Colon (tissue), 2 donors: Measurements from ENCODE around the gene B3GAT3.
"Not testable (repeated sequence)": the region's sequence is repeated elsewhere in the genome, so short reads cannot be mapped to it uniquely, and the experiment has no call there.

ENCODE experiments used
- FAIRE-seq: peaks from 2 replicates; lab custom pipeline; 2012; peaks lifted over from hg19 to GRCh38; lab: Jason Lieb, UNC
- donor health status: control.
- donor health status: control.

Gene B3GAT3

GRCh38 chr11:62603776-62604299 is 17.9 kb downstream of the B3GAT3 start:
- no peak for FAIRE-seq

GRCh38 chr11:62603072-62603408 is 18.7 kb downstream of the B3GAT3 start:
- no peak for FAIRE-seq

- FAIRE-seq: no peak
Measured at GRCh38 chr11:62602141-62603071, 19.4 kb downstream of the B3GAT3 start.

GRCh38 chr11:62601372-62602140 is 20.2 kb downstream of the B3GAT3 start, which contains the start of gene MTA2:
Gene MTA2 (minus strand): TSS chr11:62601865. CDS start chr11:62601450, 415 bp downstream.
- peak; percentile 62 for FAIRE-seq

- no peak for FAIRE-seq
Measured at GRCh38 chr11:62601122-62601371, 20.7 kb downstream of the B3GAT3 start.

- FAIRE-seq: no peak
Measured at GRCh38 chr11:62600367-62601121, 21.2 kb downstream of the B3GAT3 start.

GRCh38 chr11:62599901-62600300 is 21.9 kb downstream of the B3GAT3 start:
- no peak for FAIRE-seq

GRCh38 chr11:62599069-62599696 is 22.6 kb downstream of the B3GAT3 start:
- no peak for FAIRE-seq

GRCh38 chr11:62595124-62595523 is 26.7 kb downstream of the B3GAT3 start:
- no peak for FAIRE-seq

GRCh38 chr11:62593434-62594044 is 28.2 kb downstream of the B3GAT3 start:
- FAIRE-seq: no peak

- FAIRE-seq: no peak
Measured at GRCh38 chr11:62592989-62593421, 28.8 kb downstream of the B3GAT3 start.

GRCh38 chr11:62592146-62592815 is 29.5 kb downstream of the B3GAT3 start:
- FAIRE-seq: no peak

- no peak for FAIRE-seq
Measured at GRCh38 chr11:62591448-62592145, 30.2 kb downstream of the B3GAT3 start, which contains the start of gene TUT1. Gene TUT1 (minus strand): TSS chr11:62591523. CDS start chr11:62591485, 38 bp downstream.

GRCh38 chr11:62588966-62589637 is 32.7 kb downstream of the B3GAT3 start:
- no peak for FAIRE-seq

GRCh38 chr11:62585356-62585755 is 36.4 kb downstream of the B3GAT3 start:
- FAIRE-seq: not testable (repeated sequence)

- not testable (repeated sequence) for FAIRE-seq
Measured at GRCh38 chr11:62581735-62582134, 40.1 kb downstream of the B3GAT3 start.

GRCh38 chr11:62580959-62581715 is 40.6 kb downstream of the B3GAT3 start:
- FAIRE-seq: no peak

- no peak for FAIRE-seq
Measured at GRCh38 chr11:62579252-62579651, 42.5 kb downstream of the B3GAT3 start.

GRCh38 chr11:62578541-62578940 is 43.2 kb downstream of the B3GAT3 start:
- FAIRE-seq: no peak
